ENCODE results near the gene DDX42. TPM values are rescaled to one million over a fixed set of nuclear protein-coding genes. Genes with fewer than 3 reads are reported as not detected.

DDX42 gene
- total RNA-seq, 1 experiment from 2014 or later = 174 TPM

- no peaks in the 10 kb centered on the region for H3K27me3 ChIP-seq (ENCODE audit: insufficient read depth, low read length)
- intact Hi-C loops (cut with micrococcal nuclease) = no loop called here
- DNase-seq (ENCODE audit: low read depth, low spot score) (no peak), ATAC-seq (no peak)
- H3K9me2 ChIP-seq (ENCODE audit: insufficient read depth) = no peaks in the 10 kb centered on the region
- TF ChIP-seq FOSL1 (IDR thresholded peaks at IDR 0.05; ENCODE audit: low read depth) (no peak), CTCF (IDR thresholded peaks at IDR 0.05 in 2 of 3, conservative IDR thresholded peaks at IDR 0.05 in 1 of 3; ENCODE audit: borderline replicate concordance in 1 of 3, insufficient read depth in 1 of 3, low read depth in 2 of 3, low read length in 2 of 3) (no peak), ELF1 (IDR thresholded peaks at IDR 0.05; ENCODE audit: borderline replicate concordance, low read depth) (no peak), SP1 (IDR thresholded peaks at IDR 0.05; ENCODE audit: low read depth) (no peak), CBX3 (IDR thresholded peaks at IDR 0.05; ENCODE audit: low read depth) (no peak), SIN3A (IDR thresholded peaks at IDR 0.05; ENCODE audit: low read depth) (no peak)
- RAD21 ChIA-PET (ENCODE audit: low non-redundant PET in 1 of 2, low total read pairs in 2 of 2, uncharacterized antibody in 2 of 2, unreplicated experiment in 2 of 2) = no interaction called here
- peaks cover 92 to 95% of the 10 kb centered on the region in 2 experiments for H3K36me3 ChIP-seq (ENCODE audit: control insufficient read depth in 1 of 2, insufficient read depth in 2 of 2, low read length in 2 of 2)
- no peak overlapping the region for H3K9ac ChIP-seq (ENCODE audit: low read length)
- no peak overlapping the region for H2AFZ ChIP-seq (ENCODE audit: low read depth, low read length, poor library complexity, severe bottlenecking)
- H3K4me2 ChIP-seq (ENCODE audit: low read length) = no peak overlapping the region
- no peak overlapping the region for H3K27ac ChIP-seq (ENCODE audit: low read depth, low read length)
- no peaks in the 10 kb centered on the region for H3K4me1 ChIP-seq (ENCODE audit: control insufficient read depth in 1 of 2, insufficient read depth in 2 of 2, low read length in 2 of 2)
- no peaks in the 10 kb centered on the region for H3K9me3 ChIP-seq (ENCODE audit: control insufficient read depth in 1 of 2, insufficient read depth in 1 of 2, low read depth in 1 of 2, low read length in 2 of 2)
- no TSS peak for BruUV-seq (replicated peaks)
- CTCF ChIA-PET = interaction anchor here (1.0 kb wide), 1 partner anchor 15 kb away, joined by 4 read pairs; no protein-coding TSS in a partner anchor
- POLR2A ChIA-PET = no interaction called here
- H3K79me2 ChIP-seq (ENCODE audit: insufficient read depth, low read length) = peaks cover 72% of the 10 kb centered on the region
- H4K20me1 ChIP-seq (ENCODE audit: insufficient read depth) = peaks cover 8% of the 10 kb centered on the region; the same call in 1 of the 2 replicates
- no peak overlapping the region for H3K4me3 ChIP-seq (replicated peaks in 1 of 2; ENCODE audit: low read depth in 1 of 2, low read length in 2 of 2)
Observed at GRCh38 chr17:63819131-63819530, 45.2 kb downstream of the DDX42 start.
